GM12872 (cell line): Measurements from ENCODE around the gene CEP135.
A peak's percentile ranks its signal among the peaks of the same experiment; 100 is the strongest.

Source experiments
- CTCF ChIP-seq: IDR thresholded peaks from 3 replicates; pipeline ENCODE4 v1.5.1; 2011; ENCODE audit warnings: low read depth, mild to moderate bottlenecking, low read length, moderate library complexity; ENCODE audit not compliant: insufficient read depth

CEP135 gene

DNA sequence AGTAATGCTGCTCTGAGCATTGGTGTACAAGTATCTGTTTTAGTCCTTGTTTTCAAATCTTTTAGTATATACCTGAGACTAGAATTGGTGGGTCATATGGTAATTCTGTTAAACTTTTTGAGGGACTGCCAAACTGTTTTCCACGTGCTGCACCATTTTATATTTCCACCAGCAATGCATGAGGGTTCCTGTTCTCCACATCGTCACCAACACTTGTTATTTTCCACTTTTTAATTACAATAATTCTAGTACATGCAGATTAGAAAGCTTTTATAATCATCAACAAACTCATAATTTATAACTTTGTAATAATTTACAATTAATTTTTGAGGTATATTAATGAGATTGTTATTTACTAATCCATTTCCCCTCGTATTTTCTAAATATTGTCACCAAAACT, 79.4 kb downstream of the CEP135 start:
- no peak for TF ChIP-seq CTCF

- TF ChIP-seq CTCF = no peak
These were observed 89.9 kb downstream of the CEP135 start for GRCh38 chr4:56038487-56039162.

DNA sequence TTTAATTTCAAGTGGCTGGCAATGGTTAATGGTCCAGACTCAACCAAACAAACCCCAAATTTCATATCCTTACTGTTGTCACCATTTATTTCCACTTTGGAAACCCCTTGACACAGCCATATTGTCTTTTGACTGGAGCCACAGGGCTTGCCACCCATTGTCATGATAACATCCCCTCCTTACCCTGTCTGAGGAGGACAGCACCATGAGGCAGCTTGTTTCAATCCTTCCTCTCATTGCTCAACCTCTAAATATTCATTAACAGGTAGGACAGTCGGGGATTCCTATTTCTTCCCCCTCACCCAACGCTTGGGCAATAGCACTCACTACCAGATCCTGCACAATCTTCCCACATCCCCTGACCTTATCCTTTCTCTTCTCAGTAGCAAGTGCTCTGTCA, 92.1 kb downstream of the CEP135 start:
- TF ChIP-seq CTCF = no peak

- no peak for TF ChIP-seq CTCF
These were observed 93.5 kb downstream of the CEP135 start for GRCh38 chr4:56042225-56042624.

DNA sequence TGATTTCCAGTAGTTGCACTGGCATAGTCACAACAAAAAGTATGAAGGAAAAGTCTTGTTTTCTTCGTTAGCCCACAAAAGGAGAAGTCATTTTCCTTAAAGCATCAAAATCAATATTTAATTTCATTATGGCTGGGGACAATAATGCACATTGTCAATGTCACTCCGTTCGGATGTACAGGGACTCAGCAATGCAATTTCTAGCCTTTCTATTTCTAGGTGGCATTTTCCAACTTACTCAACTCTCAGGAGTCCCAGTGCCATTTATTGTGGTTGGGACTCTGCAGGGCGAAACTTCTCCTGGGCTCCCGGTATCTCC, 99.6 kb downstream of the CEP135 start:
- TF ChIP-seq CTCF = no peak

DNA sequence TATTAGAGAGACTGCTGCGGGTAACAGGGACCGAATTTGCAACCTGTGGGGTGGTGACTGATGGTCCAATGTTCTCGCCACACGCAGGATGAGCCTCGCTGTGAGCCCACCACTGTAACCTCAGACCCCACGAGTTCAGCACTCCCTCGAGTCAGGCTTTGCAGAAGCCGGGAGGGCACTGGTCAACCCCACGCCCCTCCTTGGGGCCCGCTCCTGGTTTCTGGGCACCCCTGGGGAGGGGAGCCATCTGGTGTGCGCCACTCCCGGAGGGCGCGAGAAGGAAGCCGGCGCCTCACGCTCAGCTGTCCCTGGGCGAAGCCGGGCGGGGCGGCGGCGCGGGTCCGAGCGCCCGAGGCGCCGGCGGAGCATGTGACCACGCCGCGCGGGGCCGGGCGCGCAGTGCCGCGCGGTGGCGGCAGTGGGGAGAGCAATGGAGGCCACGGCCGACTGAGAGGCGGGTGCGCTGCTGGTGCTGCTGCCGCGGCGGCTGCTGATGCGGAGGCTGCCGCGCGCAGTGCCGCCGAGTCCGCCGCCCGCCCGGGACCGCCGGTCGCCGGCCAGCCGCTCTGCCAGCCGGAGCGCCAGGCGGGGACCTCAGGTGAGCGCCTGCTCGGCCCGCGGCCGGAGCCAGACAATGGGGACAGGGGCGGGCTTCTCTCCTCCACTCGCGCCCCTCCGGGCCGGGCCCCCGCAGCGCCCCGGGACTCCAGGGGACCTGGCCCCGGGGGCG, 100.1 kb downstream of the CEP135 start:
- TF ChIP-seq CTCF = peak; percentile 56; the same call in 2 of the 3 replicates

GRCh38 chr4:56050625-56051024, 101.9 kb downstream of the CEP135 start:
- no peak for TF ChIP-seq CTCF
